GM12891 (cell line): ENCODE data around the gene ANAPC2.

ENCODE experiments used
- DNase-seq: peaks from one replicate; pipeline ENCODE4 v3.0.0; 2011; ENCODE audit warnings: low spot score; ENCODE audit not compliant: insufficient read length
- FAIRE-seq: peaks from 2 replicates; lab custom pipeline; 2011; peaks lifted over from hg19 to GRCh38; lab: Jason Lieb, UNC
- PAX5 ChIP-seq: IDR thresholded peaks from 2 replicates; pipeline ENCODE4 v1.6.1; 2011; ENCODE audit warnings: low read length, moderate library complexity, mild to moderate bottlenecking; ENCODE audit not compliant: insufficient read depth, severe bottlenecking
- POLR2A ChIP-seq: IDR thresholded peaks from 2 replicates; pipeline ENCODE4 v1.6.1; 2011; ENCODE audit warnings: low read depth, low read length, control low read depth
- POLR2AphosphoS5 ChIP-seq: IDR thresholded peaks from 2 replicates; pipeline ENCODE4 v1.6.1; 2011; ENCODE audit warnings: low read depth, low read length, control low read depth
- POU2F2 ChIP-seq: IDR thresholded peaks from 2 replicates; pipeline ENCODE4 v1.6.1; 2011; ENCODE audit warnings: low read depth, mild to moderate bottlenecking, control low read depth, low read length, moderate library complexity
- SPI1 ChIP-seq: IDR thresholded peaks from 2 replicates; pipeline ENCODE4 v1.6.1; 2011; ENCODE audit warnings: low read depth, low read length, control low read depth
- TAF1 ChIP-seq: IDR thresholded peaks from 2 replicates; pipeline ENCODE4 v1.6.1; 2011; ENCODE audit warnings: low read depth, low read length, control low read depth

ANAPC2 gene

DNA sequence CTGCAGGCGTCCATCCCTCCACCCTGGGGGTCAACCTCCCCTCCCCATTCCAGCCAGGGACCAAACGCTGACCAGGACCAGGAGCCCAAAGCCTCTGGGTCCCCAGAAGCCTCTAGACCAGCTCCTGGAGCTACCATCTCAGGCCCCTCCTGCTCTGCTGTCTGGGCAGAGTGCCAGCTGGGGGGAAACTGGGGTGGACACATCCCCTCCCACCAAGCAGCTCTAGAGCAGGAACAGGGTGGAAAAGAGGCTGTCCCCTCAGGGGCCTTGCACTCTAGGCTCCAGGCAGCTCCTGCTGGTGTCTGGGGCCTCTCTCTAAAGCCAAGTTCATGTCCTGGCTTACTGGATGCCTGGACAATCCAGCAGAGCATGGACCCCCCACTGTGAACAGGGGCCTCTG lies 4.5 kb upstream of the ANAPC2 start:
- TF ChIP-seq POLR2AphosphoS5, result no peak
- no peak for TF ChIP-seq POU2F2
- no peak for TF ChIP-seq PAX5
- no peak for TF ChIP-seq SPI1
- no peak for TF ChIP-seq TAF1
- TF ChIP-seq POLR2A, result no peak
- FAIRE-seq (no peak), DNase-seq (no peak)

DNA sequence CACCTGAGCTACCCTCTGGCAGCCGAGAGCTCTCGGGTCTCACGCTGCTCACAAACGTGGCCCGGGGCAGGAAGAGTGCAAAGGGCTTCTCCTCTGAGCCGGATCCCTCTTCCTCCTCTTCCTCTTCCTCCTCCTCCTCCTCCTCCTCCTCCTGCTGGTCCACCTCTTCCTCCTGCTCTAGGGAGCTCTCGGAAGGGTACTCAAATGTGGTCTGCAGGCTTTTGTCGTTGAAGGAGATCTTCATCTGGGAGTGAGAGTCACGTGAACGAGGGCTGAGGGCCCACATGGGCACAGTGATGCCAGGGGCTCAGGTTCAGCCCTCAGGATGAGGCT lies 4.1 kb upstream of the ANAPC2 start:
- no peak for FAIRE-seq
- DNase-seq, result no peak
- no peak for TF ChIP-seq POU2F2
- no peak for TF ChIP-seq SPI1

DNA sequence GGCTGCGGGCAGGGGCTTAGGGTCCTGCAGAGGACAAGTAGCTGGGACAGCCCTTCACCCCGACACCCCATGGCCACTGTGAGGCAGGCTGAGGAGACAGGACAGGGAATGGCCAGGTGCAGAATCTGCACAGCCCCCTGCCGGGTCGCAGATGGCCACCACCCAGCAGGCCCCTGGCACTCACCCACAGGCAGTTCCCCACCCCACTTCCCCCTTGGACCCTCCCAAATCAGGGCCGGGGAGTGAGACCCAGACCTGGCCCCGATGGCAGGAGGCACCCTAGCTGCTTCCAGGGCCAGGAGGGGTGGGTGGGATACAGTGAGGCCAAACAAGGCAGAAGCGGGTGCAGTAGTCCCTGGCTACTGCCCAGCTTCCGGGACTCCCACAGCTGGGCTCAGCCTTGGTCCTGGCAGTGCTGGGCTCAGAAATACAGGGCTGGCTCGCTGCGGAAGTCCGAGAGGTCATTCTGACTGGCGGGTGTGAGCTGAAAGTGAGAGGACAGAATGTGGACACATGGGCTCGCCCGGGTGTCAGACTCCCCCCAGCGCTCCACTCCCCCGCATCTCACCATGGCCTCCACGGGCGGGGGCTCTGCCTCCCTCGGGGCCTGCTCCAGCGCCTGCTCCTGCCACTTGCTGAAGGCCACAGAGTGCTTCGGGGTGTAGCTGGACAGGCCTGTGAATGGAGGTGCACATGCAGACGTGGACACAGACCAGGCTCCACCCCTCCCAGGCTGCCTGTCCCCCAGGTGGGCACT lies 3.5 kb upstream of the ANAPC2 start:
- DNase-seq (no peak), FAIRE-seq (no peak)
- no peak for TF ChIP-seq POLR2A
- TF ChIP-seq SPI1, result no peak
- no peak for TF ChIP-seq POLR2AphosphoS5
- TF ChIP-seq TAF1, result no peak
- no peak for TF ChIP-seq PAX5
- TF ChIP-seq POU2F2, result no peak

DNA sequence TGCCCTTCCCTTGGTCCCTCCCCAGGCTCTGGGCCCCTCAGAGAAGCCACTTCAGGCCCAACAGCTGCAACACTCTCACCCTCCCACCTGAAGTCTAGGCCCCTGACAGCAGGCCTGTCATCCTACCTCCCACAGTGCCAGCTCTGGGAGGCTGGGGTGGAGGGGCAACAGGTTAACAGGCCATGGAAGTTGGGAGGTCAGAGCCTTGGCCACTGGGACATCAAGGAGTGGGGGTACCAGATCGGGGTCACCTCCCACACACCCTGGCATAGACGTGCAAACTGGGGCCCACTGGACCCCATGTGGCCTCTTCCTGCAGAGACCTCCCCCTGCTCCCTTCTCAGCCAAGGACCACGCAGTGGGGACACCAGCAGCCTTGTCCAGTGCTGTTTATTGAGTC lies 2.9 kb upstream of the ANAPC2 start:
- no peak for FAIRE-seq
- TF ChIP-seq POU2F2 (no peak), TAF1 (no peak), SPI1 (no peak), POLR2AphosphoS5 (no peak), POLR2A (no peak), PAX5 (no peak)
- DNase-seq, result no peak

DNA sequence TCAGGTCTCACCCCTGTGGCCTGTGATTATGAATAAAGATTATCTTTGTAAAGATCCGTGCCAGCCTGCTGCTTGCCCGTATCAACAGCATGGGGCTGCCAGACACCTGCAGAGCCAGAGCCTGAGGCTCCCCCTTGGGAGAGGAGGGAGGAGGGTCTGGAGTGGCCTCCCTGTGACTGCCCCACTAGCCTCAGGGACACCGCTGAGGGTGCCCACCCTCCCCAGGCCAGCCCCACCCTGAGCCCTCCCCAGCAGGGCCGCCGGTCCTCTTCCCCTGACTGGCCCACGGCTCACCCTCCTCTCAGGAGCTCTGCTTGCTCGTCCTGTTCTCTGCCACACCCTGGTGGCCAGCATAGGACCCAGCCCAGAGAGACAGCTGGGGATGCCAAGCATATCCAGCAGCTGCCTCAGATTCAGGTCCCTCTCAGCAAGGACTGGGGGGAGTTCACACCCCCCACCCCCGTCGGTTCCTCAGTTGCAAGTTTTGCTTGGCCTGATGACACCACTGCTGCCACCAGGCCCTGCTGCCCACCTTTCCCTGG lies 2.0 kb upstream of the ANAPC2 start:
- TF ChIP-seq POLR2AphosphoS5, result no peak
- no peak for TF ChIP-seq POLR2A
- no peak for TF ChIP-seq PAX5
- no peak for TF ChIP-seq SPI1
- no peak for FAIRE-seq

DNA sequence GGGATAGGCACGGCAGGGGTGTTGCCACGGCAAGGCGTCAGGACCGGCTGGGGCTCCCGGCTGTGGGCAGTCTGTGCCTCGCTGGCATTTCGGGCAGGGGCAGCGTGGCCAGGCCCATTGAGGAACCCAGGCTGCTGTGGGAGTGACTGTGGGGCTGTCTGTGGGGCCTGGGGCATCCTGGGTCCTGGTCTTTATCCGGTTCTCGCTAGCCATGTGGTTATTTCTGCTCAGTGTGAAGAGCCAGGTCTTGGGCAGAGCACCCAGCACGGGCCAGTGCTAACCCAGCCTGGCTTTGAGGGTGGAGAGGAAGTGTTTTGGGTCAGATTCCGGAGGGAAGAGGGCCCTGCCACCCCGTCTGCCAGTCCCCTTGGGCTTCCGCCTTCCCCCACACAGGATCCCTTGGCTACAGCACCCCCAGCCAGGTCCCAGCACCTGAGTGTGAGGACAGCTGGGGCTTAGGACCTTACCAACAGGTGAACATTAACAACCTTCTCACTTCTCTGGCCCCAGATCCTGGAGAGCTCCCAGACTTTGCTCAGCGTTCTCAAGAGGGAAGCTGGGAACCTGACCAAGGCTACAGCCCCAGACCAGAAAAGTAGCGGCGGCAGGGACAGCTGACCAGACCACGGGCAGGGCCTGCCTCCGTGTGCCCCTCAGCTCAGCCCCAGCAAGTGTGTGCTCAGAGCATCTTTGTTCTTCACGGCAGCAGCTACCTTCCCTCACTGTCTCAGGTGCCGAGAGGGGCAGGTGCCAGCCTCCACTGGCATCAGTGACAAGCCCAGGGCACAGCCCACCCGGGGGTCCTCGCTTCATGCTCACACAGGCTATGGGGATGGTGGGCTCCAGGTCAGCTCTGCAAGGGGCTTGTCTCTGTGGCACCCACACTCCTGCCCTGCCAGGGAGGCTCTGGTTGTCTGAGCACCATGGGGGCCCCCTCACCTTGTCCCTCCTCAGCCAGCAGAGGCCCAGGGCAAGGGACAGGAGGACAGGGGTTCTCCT lies 1.2 kb upstream of the ANAPC2 start:
- no peak for TF ChIP-seq SPI1
- TF ChIP-seq POLR2AphosphoS5, result no peak
- TF ChIP-seq POLR2A, result no peak
- no peak for TF ChIP-seq PAX5
- TF ChIP-seq TAF1, result no peak
- TF ChIP-seq POU2F2, result no peak
- FAIRE-seq (no peak), DNase-seq (no peak)

More for the DNA sequence above, 2.0 kb upstream of the ANAPC2 start:
- DNase-seq, result no peak

DNA sequence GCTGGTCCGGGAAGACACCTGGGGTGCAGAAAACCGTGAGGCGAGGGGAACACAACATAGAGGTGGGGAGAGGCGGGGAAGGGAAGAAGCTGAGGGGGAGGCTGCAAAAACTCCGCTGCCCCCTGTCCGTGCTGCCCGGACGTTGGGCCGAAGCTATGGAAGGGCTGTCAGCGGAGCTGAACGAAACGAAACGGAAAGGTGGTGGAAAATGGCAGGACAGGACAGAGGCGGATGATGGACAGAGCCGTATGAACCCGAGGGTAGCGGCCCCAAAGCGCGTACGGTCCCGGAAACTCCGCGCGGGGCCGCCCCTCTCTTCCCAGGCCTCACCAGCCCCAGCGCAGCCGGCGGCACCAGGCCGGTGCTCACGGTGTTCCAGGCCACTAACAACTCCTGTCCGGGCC lies 272 bp downstream of the ANAPC2 start:
- no peak for TF ChIP-seq POLR2A
- TF ChIP-seq SPI1, result no peak
- TF ChIP-seq POU2F2, result no peak
- no peak for TF ChIP-seq POLR2AphosphoS5
- TF ChIP-seq PAX5, result no peak
- no peak for TF ChIP-seq TAF1
- no peak for FAIRE-seq
- no peak for DNase-seq

DNA sequence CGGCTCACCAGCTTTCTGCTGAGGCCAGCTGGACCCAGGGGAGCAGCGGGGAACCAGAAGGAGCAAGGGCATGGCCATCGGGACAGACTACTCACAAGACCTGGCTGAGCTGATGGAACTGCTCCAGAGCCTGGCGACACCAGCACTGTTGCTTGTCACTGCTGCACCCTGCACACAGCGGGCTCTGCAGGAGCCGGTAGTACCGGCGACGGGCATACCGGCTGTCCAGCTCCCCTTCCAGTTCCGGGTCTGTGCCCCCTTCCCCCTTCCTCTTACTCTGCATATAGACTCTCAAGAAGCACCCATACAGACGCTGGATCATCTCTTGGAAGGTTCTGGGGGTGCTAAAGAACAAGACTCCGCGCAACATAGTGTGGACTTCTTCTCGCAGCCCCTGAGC lies 974 bp downstream of the ANAPC2 start:
- FAIRE-seq (no peak), DNase-seq (no peak)
- TF ChIP-seq POLR2AphosphoS5 (no peak), TAF1 (no peak), POLR2A (no peak), PAX5 (no peak), SPI1 (no peak), POU2F2 (no peak)

DNA sequence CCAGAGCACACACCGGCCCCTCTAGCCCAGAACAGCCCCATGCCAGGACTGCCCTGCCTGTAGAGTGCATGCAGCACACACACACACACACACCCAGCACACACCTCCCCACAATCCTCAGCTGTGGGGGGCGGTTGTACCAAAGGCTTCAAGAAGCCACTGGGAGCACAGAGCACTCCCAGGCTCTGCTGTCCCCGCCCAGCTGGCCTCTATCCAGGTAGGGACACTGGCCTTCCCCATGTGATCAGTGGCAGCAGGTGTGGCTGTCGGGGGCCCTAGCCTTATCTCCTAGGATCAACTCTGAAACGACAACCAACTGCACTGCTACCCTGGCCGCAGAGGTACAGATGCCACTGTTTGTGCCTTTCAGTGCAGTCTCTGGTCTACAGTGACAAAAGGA lies 2.0 kb downstream of the ANAPC2 start:
- FAIRE-seq (no peak), DNase-seq (no peak)
- TF ChIP-seq POLR2AphosphoS5 (no peak), POU2F2 (no peak), SPI1 (no peak), POLR2A (no peak), TAF1 (no peak), PAX5 (no peak)

DNA sequence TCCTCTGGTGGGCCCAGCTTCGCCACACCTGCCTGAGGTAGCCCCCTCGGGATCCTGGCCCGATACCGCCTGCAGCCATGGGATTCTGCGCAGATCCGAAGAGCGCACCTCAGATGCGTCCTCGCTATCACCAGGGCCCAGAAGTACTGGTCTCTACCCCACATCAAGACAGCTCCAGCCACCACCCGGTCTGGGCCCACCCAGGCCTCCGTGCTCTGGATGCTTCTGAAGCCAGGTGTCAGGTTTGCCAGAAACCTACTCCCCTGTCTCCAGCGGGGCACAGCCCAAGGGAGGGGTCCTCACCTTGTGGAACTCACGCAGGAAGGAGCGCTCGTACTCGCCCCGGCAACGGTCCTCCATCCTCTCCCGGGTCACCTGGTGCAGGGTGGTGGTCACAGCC lies 2.4 kb downstream of the ANAPC2 start:
- TF ChIP-seq PAX5 (no peak), POLR2AphosphoS5 (no peak), POLR2A (no peak), SPI1 (no peak), TAF1 (no peak), POU2F2 (no peak)
- FAIRE-seq (no peak), DNase-seq (no peak)
